Glomerular endothelial cell (primary cell): ENCODE data around the gene TRAFD1. TPM values are rescaled to one million over a fixed set of nuclear protein-coding genes. Genes with fewer than 3 reads are reported as not detected.

Source experiments
- DNase-seq: peaks from one replicate; pipeline ENCODE4 v3.0.0-alpha.2; 2011; ENCODE audit warnings: low read depth, low spot score; ENCODE audit errors: extremely low read depth
- total RNA-seq: library from RNA; depleted of rRNA; stranded (reverse); fragments of >200 nt; gene quantifications from 2 replicates; pipeline ENCODE4 v1.2.3, GENCODE V29; 2015

The TRAFD1 gene
- total RNA-seq, 1 donor from 2014 or later, result 33.4 TPM

GRCh38 chr12:112198120-112198733 lies 72.9 kb downstream of the TRAFD1 start:
- DNase-seq, result no peak

DNA sequence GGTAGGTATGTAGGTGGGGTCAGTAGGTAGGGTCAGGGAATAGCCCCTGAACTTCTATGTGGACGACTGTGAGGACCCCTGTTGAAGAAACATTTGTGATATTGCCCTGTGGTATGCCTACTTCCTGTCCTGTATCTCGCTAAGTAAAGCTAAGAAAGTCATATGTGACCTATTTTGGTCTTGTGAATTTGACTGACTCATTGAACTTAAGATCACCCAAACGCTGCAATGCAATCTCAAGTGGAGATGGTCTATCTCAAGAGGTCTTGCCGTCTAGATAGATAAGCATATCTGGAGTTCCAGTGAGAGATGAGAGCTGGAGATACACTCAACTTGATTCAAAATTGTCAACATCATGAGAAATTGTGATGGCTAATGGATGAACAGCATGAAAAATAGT lies 73.8 kb downstream of the TRAFD1 start:
- no peak for DNase-seq

Other genes with a start within 250 kb of the TRAFD1 start
- 3.3 and 3.6 TPM in 2 replicates for gene TMEM116, start 112.4 kb upstream of the TRAFD1 start, total RNA-seq
- gene ERP29, start 112.1 kb upstream of the TRAFD1 start, total RNA-seq, result 56.3 and 57.6 TPM in 2 replicates
- 11.9 and 18.5 TPM in 2 replicates for gene NAA25, start 16.8 kb upstream of the TRAFD1 start, total RNA-seq